HepG2 (cell line): Measurements from ENCODE around the gene TUBB3. TPM values are rescaled to one million over a fixed set of nuclear protein-coding genes. Genes with fewer than 3 reads are reported as not detected.

Experiments
- CREM ChIP-seq, 2 experiments: sonication (generic) in 1 of 2; formaldehyde crosslinking in 1 of 2; IDR thresholded peaks; 2 replicates each; pipeline versions ENCODE4 v1.4.0 to v1.6.1; 2016 to 2020; ENCODE audit warnings: antibody characterized with exemption in 1 of 2, mild to moderate bottlenecking in 1 of 2, missing genetic modification reagents in 1 of 2
- HNF4G ChIP-seq, 2 experiments: sonication (generic) in 1 of 2; formaldehyde crosslinking in 1 of 2; IDR thresholded peaks; 2 replicates each; pipeline versions ENCODE4 v1.4.0 to v1.6.1; 2011 to 2020; ENCODE audit warnings: borderline replicate concordance in 2 of 2, low read depth in 2 of 2, mild to moderate bottlenecking in 2 of 2, low read length in 1 of 2, missing genetic modification reagents in 1 of 2, moderate library complexity in 1 of 2
- KDM3A ChIP-seq: IDR thresholded peaks from 2 replicates; pipeline ENCODE4 v1.6.1; 2018; ENCODE audit warnings: low read depth, missing compliant biosample characterization
- MXD4 ChIP-seq: IDR thresholded peaks from 2 replicates; pipeline ENCODE4 v1.6.1; 2016; ENCODE audit warnings: mild to moderate bottlenecking, missing biosample characterization, missing genetic modification reagents
- NCOA1 ChIP-seq: sonication (generic); formaldehyde crosslinking; IDR thresholded peaks from 2 replicates; pipeline ENCODE4 v1.9.0; 2021; ENCODE audit warnings: missing genetic modification reagents
- PLRG1 ChIP-seq: fragments of 450-650 bp; conservative IDR thresholded peaks from 2 replicates; pipeline ENCODE4 v1.6.1; 2016
- RBM22 ChIP-seq: fragments of 200-400 bp; formaldehyde crosslinking; optimal IDR thresholded peaks from 2 replicates; pipeline ENCODE3; 2017; ENCODE audit warnings: mild to moderate bottlenecking, low read length, moderate library complexity
- SP2 ChIP-seq: sonication (generic); formaldehyde crosslinking; IDR thresholded peaks from 2 replicates; pipeline ENCODE4 v1.5.1; 2020; ENCODE audit warnings: mild to moderate bottlenecking, missing genetic modification reagents
- SRSF4 ChIP-seq: fragments of 200-400 bp; formaldehyde crosslinking; IDR thresholded peaks from one replicate; pipeline ENCODE4 v1.6.1; 2018; ENCODE audit warnings: mild to moderate bottlenecking, low read depth, low read length, moderate library complexity; ENCODE audit not compliant: poor library complexity, severe bottlenecking
- THAP11 ChIP-seq: IDR thresholded peaks from 2 replicates; pipeline ENCODE4 v1.6.1; 2016; ENCODE audit warnings: missing biosample characterization, missing genetic modification reagents
- ZNF24 ChIP-seq: fragments of 450-650 bp; IDR thresholded peaks from 2 replicates; pipeline ENCODE4 v1.6.1; 2017; ENCODE audit warnings: antibody characterized with exemption, mild to moderate bottlenecking
- ZNF720 ChIP-seq: sonication (generic); formaldehyde crosslinking; IDR thresholded peaks from 2 replicates; pipeline ENCODE4 v1.4.0; 2020; ENCODE audit warnings: missing genetic modification reagents
- ZNF780A ChIP-seq: sonication (generic); formaldehyde crosslinking; IDR thresholded peaks from 2 replicates; pipeline ENCODE4 v1.8.0; 2022; ENCODE audit warnings: mild to moderate bottlenecking, missing genetic modification reagents, moderate library complexity
- polyA plus RNA-seq, 8 experiments: library from polyadenylated mRNA; depleted of rRNA in 3 of 8; stranded (reverse) in 7 of 8; unstranded in 1 of 8; fragments of >200 nt; fragmentation: Illumina TruSeq in 4 of 8; extraction: Trizol in 4 of 8; gene quantifications; 2 replicates each; pipeline versions ENCODE4 v1.2.1 to v1.2.3, GENCODE V29; 2011 to 2016; ENCODE audit warnings: low read depth in 4 of 8, missing spikeins in 1 of 8, mixed read lengths in 1 of 8; ENCODE audit not compliant: insufficient read depth in 1 of 8
- total RNA-seq, 5 experiments: library from RNA; depleted of rRNA; stranded (reverse); fragments of >200 nt; fragmentation: Illumina TruSeq; extraction: Trizol; gene quantifications; 2 replicates each; pipeline ENCODE4 v1.2.3, GENCODE V29; 2016; ENCODE audit warnings: low read depth in 1 of 5
- TF ChIP-seq, protein P1 (sequence below): sonication (generic); formaldehyde crosslinking; IDR thresholded peaks from 2 replicates; pipeline ENCODE4 v1.5.1; 2020; ENCODE audit warnings: missing genetic modification reagents, mild to moderate bottlenecking, borderline replicate concordance
- TF ChIP-seq, protein P2 (sequence below): IDR thresholded peaks from 2 replicates; pipeline ENCODE4 v1.6.1; 2018; ENCODE audit warnings: missing genetic modification reagents, mild to moderate bottlenecking, missing compliant biosample characterization
- TF ChIP-seq, protein P3 (sequence below): sonication (generic); formaldehyde crosslinking; IDR thresholded peaks from 2 replicates; pipeline ENCODE4 v1.8.0; 2022; ENCODE audit warnings: missing genetic modification reagents, mild to moderate bottlenecking, borderline replicate concordance
- TF ChIP-seq, protein P4 (sequence below): sonication (generic); formaldehyde crosslinking; IDR thresholded peaks from 2 replicates; pipeline ENCODE4 v1.4.0; 2020; ENCODE audit warnings: missing genetic modification reagents
- TF ChIP-seq, protein P5 (sequence below): sonication (generic); formaldehyde crosslinking; IDR thresholded peaks from 2 replicates; pipeline ENCODE4 v1.5.1; 2020; ENCODE audit warnings: mild to moderate bottlenecking, moderate library complexity, missing genetic modification reagents

Gene TUBB3
- total and polyA plus RNA-seq, 2 of the 13 experiments (the other 11 are each of a cell fraction or from before 2014, with no cell fraction given): 110 to 185 TPM

DNA sequence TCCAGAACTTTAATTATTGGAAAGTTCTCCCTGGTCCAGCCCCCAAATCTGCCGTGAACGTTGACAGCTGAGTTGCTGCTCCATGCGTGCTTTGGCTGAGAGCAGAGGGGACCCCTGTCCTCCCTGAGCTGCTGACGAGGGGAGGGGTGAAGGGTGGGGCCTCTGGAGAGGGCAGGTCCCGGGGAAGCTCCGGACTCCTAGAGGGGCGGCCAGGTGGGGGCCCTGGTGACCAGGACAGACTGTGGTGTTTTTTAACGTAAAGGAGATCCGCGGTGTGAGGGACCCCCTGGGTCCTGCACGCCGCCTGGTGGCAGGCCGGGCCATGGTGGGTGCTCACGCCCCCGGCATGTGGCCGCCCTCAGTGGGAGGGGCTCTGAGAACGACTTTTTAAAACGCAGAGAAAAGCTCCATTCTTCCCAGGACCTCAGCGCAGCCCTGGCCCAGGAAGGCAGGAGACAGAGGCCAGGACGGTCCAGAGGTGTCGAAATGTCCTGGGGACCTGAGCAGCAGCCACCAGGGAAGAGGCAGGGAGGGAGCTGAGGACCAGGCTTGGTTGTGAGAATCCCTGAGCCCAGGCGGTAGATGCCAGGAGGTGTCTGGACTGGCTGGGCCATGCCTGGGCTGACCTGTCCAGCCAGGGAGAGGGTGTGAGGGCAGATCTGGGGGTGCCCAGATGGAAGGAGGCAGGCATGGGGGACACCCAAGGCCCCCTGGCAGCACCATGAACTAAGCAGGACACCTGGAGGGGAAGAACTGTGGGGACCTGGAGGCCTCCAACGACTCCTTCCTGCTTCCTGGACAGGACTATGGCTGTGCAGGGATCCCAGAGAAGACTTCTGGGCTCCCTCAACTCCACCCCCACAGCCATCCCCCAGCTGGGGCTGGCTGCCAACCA, 4.4 kb upstream of the TUBB3 start, which contains the start of gene MC1R (continued):
- TF ChIP-seq, protein P1, sequence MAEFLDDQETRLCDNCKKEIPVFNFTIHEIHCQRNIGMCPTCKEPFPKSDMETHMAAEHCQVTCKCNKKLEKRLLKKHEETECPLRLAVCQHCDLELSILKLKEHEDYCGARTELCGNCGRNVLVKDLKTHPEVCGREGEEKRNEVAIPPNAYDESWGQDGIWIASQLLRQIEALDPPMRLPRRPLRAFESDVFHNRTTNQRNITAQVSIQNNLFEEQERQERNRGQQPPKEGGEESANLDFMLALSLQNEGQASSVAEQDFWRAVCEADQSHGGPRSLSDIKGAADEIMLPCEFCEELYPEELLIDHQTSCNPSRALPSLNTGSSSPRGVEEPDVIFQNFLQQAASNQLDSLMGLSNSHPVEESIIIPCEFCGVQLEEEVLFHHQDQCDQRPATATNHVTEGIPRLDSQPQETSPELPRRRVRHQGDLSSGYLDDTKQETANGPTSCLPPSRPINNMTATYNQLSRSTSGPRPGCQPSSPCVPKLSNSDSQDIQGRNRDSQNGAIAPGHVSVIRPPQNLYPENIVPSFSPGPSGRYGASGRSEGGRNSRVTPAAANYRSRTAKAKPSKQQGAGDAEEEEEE (CRISPR knock-in tag): peak; percentile 98
- TF ChIP-seq RBM22: peak; percentile 70
- peak; percentile 50; the same call in 1 of the 2 replicates for TF ChIP-seq CREM (IDR thresholded peaks at IDR 0.05)
- TF ChIP-seq CREM (CRISPR knock-in tag; IDR thresholded peaks at IDR 0.05): no peak
- 0 out of 2 replicates have a peak, but pooled peaks have one; percentile 21 for TF ChIP-seq ZNF780A (CRISPR knock-in tag)
- TF ChIP-seq SRSF4: no peak
- no peak for TF ChIP-seq NCOA1
- no peak for TF ChIP-seq PLRG1
- TF ChIP-seq, protein P2, sequence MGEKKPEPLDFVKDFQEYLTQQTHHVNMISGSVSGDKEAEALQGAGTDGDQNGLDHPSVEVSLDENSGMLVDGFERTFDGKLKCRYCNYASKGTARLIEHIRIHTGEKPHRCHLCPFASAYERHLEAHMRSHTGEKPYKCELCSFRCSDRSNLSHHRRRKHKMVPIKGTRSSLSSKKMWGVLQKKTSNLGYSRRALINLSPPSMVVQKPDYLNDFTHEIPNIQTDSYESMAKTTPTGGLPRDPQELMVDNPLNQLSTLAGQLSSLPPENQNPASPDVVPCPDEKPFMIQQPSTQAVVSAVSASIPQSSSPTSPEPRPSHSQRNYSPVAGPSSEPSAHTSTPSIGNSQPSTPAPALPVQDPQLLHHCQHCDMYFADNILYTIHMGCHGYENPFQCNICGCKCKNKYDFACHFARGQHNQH: peak; percentile 84
- TF ChIP-seq, protein P3, sequence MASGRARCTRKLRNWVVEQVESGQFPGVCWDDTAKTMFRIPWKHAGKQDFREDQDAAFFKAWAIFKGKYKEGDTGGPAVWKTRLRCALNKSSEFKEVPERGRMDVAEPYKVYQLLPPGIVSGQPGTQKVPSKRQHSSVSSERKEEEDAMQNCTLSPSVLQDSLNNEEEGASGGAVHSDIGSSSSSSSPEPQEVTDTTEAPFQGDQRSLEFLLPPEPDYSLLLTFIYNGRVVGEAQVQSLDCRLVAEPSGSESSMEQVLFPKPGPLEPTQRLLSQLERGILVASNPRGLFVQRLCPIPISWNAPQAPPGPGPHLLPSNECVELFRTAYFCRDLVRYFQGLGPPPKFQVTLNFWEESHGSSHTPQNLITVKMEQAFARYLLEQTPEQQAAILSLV (CRISPR knock-in tag): no peak; the same call in 1 of the 2 replicates
- no peak for TF ChIP-seq ZNF24
- TF ChIP-seq, protein P4, sequence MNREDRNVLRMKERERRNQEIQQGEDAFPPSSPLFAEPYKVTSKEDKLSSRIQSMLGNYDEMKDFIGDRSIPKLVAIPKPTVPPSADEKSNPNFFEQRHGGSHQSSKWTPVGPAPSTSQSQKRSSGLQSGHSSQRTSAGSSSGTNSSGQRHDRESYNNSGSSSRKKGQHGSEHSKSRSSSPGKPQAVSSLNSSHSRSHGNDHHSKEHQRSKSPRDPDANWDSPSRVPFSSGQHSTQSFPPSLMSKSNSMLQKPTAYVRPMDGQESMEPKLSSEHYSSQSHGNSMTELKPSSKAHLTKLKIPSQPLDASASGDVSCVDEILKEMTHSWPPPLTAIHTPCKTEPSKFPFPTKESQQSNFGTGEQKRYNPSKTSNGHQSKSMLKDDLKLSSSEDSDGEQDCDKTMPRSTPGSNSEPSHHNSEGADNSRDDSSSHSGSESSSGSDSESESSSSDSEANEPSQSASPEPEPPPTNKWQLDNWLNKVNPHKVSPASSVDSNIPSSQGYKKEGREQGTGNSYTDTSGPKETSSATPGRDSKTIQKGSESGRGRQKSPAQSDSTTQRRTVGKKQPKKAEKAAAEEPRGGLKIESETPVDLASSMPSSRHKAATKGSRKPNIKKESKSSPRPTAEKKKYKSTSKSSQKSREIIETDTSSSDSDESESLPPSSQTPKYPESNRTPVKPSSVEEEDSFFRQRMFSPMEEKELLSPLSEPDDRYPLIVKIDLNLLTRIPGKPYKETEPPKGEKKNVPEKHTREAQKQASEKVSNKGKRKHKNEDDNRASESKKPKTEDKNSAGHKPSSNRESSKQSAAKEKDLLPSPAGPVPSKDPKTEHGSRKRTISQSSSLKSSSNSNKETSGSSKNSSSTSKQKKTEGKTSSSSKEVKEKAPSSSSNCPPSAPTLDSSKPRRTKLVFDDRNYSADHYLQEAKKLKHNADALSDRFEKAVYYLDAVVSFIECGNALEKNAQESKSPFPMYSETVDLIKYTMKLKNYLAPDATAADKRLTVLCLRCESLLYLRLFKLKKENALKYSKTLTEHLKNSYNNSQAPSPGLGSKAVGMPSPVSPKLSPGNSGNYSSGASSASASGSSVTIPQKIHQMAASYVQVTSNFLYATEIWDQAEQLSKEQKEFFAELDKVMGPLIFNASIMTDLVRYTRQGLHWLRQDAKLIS (CRISPR knock-in tag): peak; percentile 65; the same call in 1 of the 2 replicates
- TF ChIP-seq HNF4G (IDR thresholded peaks at IDR 0.05; ENCODE audit: borderline replicate concordance, low read depth, low read length): no peak; the same call in 1 of the 2 replicates
- no peak for TF ChIP-seq HNF4G (CRISPR knock-in tag; IDR thresholded peaks at IDR 0.05; ENCODE audit: borderline replicate concordance, low read depth)
- TF ChIP-seq, protein P5, sequence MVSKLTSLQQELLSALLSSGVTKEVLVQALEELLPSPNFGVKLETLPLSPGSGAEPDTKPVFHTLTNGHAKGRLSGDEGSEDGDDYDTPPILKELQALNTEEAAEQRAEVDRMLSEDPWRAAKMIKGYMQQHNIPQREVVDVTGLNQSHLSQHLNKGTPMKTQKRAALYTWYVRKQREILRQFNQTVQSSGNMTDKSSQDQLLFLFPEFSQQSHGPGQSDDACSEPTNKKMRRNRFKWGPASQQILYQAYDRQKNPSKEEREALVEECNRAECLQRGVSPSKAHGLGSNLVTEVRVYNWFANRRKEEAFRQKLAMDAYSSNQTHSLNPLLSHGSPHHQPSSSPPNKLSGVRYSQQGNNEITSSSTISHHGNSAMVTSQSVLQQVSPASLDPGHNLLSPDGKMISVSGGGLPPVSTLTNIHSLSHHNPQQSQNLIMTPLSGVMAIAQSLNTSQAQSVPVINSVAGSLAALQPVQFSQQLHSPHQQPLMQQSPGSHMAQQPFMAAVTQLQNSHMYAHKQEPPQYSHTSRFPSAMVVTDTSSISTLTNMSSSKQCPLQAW (CRISPR knock-in tag): peak; percentile 60; the same call in 1 of the 2 replicates
- no peak for TF ChIP-seq ZNF720 (CRISPR knock-in tag)
- TF ChIP-seq THAP11 (CRISPR knock-in tag): peak; percentile 71
- TF ChIP-seq SP2 (CRISPR knock-in tag): 0 out of 2 replicates have a peak, but pooled peaks have one; percentile 14
- TF ChIP-seq KDM3A (CRISPR knock-in tag): peak; percentile 67
- peak; percentile 78 for TF ChIP-seq MXD4
